ENCODE results near the gene CACNA2D4.

Gene CACNA2D4

DNA sequence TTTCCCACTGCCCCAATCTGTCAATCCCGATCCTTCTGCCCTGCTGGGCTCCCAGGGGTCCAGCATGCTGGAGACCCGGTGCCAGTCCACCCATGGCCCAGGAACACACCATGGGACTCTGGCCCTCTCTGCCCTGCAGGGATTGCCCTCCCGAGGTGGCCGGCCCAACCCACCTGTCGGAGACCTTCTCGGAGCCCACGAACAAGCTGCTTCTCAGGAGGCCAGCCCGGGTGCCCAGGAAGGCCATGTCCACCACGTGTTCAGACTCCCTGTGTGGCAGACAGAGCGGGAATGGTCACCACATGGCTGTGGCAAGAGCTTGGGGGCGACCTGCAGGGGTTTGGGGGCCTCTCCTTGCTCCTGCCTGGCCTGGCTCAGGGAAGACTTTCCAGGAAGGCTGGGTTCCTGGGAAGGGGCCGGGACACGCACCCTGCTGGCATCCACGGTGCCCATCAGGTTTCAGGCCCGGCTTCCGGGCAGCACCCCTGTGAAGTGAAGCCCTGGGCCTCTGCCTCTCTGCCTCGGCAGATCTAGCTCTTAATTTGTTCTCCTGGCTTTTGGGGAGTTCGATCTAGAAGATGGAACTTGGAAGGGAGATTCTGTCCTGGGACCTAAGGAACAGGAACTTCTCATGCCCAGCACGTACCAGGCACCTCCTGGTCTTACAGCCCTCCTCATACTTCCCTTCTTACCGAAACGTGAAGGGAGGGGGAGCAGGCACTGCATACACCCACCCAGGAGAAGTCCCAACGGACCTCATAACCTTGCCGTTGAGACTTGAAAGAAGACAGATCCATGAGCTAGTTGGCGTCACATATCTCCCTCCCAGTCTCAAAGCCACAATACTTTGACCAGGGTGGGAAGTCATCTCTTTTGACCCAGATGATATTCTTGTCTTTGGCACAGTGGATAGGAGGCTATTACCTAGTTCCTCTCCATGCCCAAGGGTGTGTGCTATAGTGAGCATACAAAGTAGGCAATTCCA lies 71.7 kb downstream of the CACNA2D4 start:
- ChIA-PET CTCF (no interaction called here), POLR2A (no interaction called here)
- no peak for DNase-seq (ENCODE audit: extremely low spot score)
- TF ChIP-seq, protein P1, sequence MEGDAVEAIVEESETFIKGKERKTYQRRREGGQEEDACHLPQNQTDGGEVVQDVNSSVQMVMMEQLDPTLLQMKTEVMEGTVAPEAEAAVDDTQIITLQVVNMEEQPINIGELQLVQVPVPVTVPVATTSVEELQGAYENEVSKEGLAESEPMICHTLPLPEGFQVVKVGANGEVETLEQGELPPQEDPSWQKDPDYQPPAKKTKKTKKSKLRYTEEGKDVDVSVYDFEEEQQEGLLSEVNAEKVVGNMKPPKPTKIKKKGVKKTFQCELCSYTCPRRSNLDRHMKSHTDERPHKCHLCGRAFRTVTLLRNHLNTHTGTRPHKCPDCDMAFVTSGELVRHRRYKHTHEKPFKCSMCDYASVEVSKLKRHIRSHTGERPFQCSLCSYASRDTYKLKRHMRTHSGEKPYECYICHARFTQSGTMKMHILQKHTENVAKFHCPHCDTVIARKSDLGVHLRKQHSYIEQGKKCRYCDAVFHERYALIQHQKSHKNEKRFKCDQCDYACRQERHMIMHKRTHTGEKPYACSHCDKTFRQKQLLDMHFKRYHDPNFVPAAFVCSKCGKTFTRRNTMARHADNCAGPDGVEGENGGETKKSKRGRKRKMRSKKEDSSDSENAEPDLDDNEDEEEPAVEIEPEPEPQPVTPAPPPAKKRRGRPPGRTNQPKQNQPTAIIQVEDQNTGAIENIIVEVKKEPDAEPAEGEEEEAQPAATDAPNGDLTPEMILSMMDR (IDR thresholded peaks at IDR 0.05; ENCODE audit: control extremely low read depth, extremely low read depth, low read depth, missing control alignments) = no peak

GRCh38 chr12:1845886-1846285 lies 72.6 kb downstream of the CACNA2D4 start:
- POLR2A ChIA-PET = no interaction called here
- no peak for DNase-seq (ENCODE audit: extremely low spot score)
- CTCF ChIA-PET = no interaction called here
- TF ChIP-seq, protein P1 (IDR thresholded peaks at IDR 0.05; ENCODE audit: control extremely low read depth, extremely low read depth, low read depth, missing control alignments) = no peak

DNA sequence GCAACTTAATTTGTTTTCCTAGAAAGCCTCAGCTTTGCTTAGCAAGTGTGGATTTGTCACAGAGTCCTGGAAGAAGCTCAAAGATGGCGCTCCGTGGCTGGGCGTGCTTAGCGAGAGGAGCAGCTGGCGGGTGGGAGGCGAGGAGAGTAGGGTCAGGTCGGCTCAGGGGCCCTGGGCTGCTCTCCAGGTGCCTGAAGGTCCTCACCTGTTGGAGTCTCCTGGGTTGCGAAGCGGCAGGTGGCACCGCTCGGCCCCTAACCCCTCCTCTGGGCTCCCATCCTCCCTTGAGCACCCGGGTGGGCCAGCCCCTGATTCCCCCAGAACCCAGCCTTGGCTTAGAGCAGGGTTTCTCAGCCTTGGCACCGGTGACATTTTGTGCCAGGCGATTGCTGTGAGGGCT lies 73.0 kb downstream of the CACNA2D4 start:
- ChIA-PET POLR2A (no interaction called here), CTCF (no interaction called here)
- no peak for DNase-seq (ENCODE audit: extremely low spot score)
- TF ChIP-seq, protein P1 (IDR thresholded peaks at IDR 0.05; ENCODE audit: control extremely low read depth, extremely low read depth, low read depth, missing control alignments) = no peak

- TF ChIP-seq, protein P1 (IDR thresholded peaks at IDR 0.05; ENCODE audit: control extremely low read depth, extremely low read depth, low read depth, missing control alignments) = no peak
- ChIA-PET CTCF (no interaction called here), POLR2A (no interaction called here)
- no peak for DNase-seq (ENCODE audit: extremely low spot score)
These were observed 73.6 kb downstream of the CACNA2D4 start for GRCh38 chr12:1844661-1845409.

DNA sequence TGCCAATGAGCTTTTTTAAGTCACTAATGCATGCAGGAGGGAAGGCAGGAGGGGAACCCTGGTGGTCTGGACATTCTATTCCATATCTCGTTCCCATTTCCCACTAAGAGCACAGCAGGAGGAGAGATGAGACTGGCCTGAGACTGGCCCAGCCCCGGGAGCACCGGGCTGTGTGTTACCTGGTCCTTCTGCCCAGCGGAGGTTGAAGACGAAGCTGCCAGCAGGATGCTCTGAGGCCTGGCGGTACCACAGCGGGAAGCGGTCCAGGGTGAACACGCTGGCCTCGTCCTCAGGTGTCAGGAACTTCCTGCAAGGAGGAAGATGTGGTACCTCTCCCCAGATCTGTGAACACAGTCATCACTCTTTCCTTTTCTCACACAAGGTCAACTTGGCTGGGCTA lies 74.2 kb downstream of the CACNA2D4 start:
- POLR2A ChIA-PET = no interaction called here
- CTCF ChIA-PET = no interaction called here
- no peak for DNase-seq (ENCODE audit: extremely low spot score)
- TF ChIP-seq, protein P1 (IDR thresholded peaks at IDR 0.05; ENCODE audit: control extremely low read depth, extremely low read depth, low read depth, missing control alignments) = no peak

DNA sequence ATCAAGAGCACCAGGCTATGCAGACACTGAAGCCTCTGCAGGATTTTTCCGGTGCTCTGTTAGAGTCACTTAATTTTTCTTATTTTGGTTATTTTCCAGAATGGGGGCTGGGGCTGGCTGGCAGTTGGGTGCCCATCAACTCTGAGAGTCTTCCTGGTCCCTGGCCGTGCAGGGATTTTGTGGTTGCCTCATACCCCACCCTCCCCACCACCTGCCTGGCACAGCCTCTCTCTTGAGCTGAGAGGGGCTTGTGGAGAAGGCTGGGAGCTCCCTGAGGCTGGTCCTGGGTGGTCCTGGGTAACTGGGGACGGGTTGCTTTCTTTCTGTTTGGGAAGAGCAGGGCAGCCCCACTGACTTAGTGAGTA lies 74.8 kb downstream of the CACNA2D4 start:
- no peak for DNase-seq (ENCODE audit: extremely low spot score)
- TF ChIP-seq, protein P1 (IDR thresholded peaks at IDR 0.05; ENCODE audit: control extremely low read depth, extremely low read depth, low read depth, missing control alignments) = no peak
- ChIA-PET CTCF (no interaction called here), POLR2A (no interaction called here)
